Stimulated activated CD4-positive, alpha-beta T cell treated with anti-CD3 and anti-CD28 coated beads, Interleukin-15, amount 100 ng/mL, for 48 hours (primary cell): ENCODE results near the gene FOXJ1.

ENCODE experiments used
- DNase-seq, 2 donors: peaks; one replicate each; pipeline ENCODE4 v3.0.0-alpha.2; 2020; ENCODE audit warnings: low read depth in 2 of 2

Gene FOXJ1

GRCh38 chr17:76091526-76092286 is 49.3 kb downstream of the FOXJ1 start:
- DNase-seq, result no peak

GRCh38 chr17:76090517-76091129 is 50.4 kb downstream of the FOXJ1 start:
- no peak for DNase-seq

- DNase-seq, result no peak
Observed at GRCh38 chr17:76089680-76090516, 51.1 kb downstream of the FOXJ1 start.

- DNase-seq, result no peak
Observed at GRCh38 chr17:76088868-76089576, 52.0 kb downstream of the FOXJ1 start.

GRCh38 chr17:76088041-76088867 is 52.8 kb downstream of the FOXJ1 start:
- DNase-seq, result no peak

GRCh38 chr17:76087531-76087930 is 53.5 kb downstream of the FOXJ1 start:
- no peak for DNase-seq

- DNase-seq, result no peak
Observed at GRCh38 chr17:76086384-76086783, 54.7 kb downstream of the FOXJ1 start.
